Sigmoid colon (tissue), 7 donors: ENCODE measurements around the gene SVOPL. TPM values are rescaled to one million over a fixed set of nuclear protein-coding genes. Genes with fewer than 3 reads are reported as not detected.

Source experiments
- DNase-seq: peaks from one replicate; pipeline ENCODE4 v3.0.0-alpha.2; 2019
- H3K27ac ChIP-seq, 4 donors: fragments of 200-600 bp; sonication (generic); one replicate each; pipeline ENCODE4 v1.5.1; 2016 to 2019; ENCODE audit warnings: mild to moderate bottlenecking in 1 of 4
- H3K27me3 ChIP-seq, 3 donors: fragments of 200-600 bp; sonication (generic); one replicate each; pipeline ENCODE4 v1.5.1; 2019; ENCODE audit warnings: mild to moderate bottlenecking in 1 of 3
- H3K36me3 ChIP-seq, 4 donors: fragments of 200-600 bp; sonication (generic); one replicate each; pipeline ENCODE4 v1.5.1; 2016 to 2019
- H3K4me1 ChIP-seq, 4 donors: fragments of 200-600 bp; sonication (generic); one replicate each; pipeline ENCODE4 v1.5.1; 2017 to 2019
- H3K4me3 ChIP-seq, 4 donors: fragments of 200-600 bp; sonication (generic); one replicate each; pipeline ENCODE4 v1.5.1; 2017 to 2019; ENCODE audit warnings: mild to moderate bottlenecking in 2 of 4, moderate library complexity in 1 of 4
- H3K9me3 ChIP-seq, 4 donors: fragments of 200-600 bp in 3 of 4; sonication (generic) in 3 of 4; one replicate each; pipeline versions ENCODE4 v1.5.1 to v1.6.1; 2013 to 2019
- CTCF ChIP-seq, 4 experiments: fragments of 450-650 bp in 3 of 4; fragments of 200-600 bp in 1 of 4; IDR thresholded peaks; one replicate each; pipeline ENCODE4 v1.5.1; 2016 to 2019; ENCODE audit warnings: antibody characterized with exemption in 4 of 4, mild to moderate bottlenecking in 3 of 4, moderate library complexity in 2 of 4
- EP300 ChIP-seq, 4 donors: sonication (generic); formaldehyde crosslinking; IDR thresholded peaks; one replicate each; pipeline ENCODE4 v1.6.1; 2017; ENCODE audit warnings: antibody characterized with exemption in 4 of 4
- POLR2A ChIP-seq, 2 donors: fragments of 450-650 bp; IDR thresholded peaks; one replicate each; pipeline ENCODE4 v1.6.1; 2016; ENCODE audit warnings: antibody characterized with exemption in 2 of 2, mild to moderate bottlenecking in 2 of 2, moderate library complexity in 2 of 2
- POLR2AphosphoS5 ChIP-seq, 4 donors: sonication (generic); formaldehyde crosslinking; IDR thresholded peaks; one replicate each; pipeline ENCODE4 v1.6.1; 2017; ENCODE audit warnings: antibody characterized with exemption in 4 of 4
- WGBS, 2 donors: extraction: QIAGEN DNeasy Blood & Tissue Kit; methylation state at CpG; one replicate each; pipeline ENCODE4 v1.1.7; 2013; 5-methylcytosine and 5-hydroxymethylcytosine counted together
- intact Hi-C: fragments of 100-400 bp; cut with DNase I; formaldehyde crosslinking; loops from one replicate; pipeline ENCODE4 v1.15.1; 2023
- polyA plus RNA-seq, 3 donors: library from polyadenylated mRNA; stranded (reverse); fragments of 200-250 nt; gene quantifications; one replicate each; pipeline ENCODE4 v1.2.3, GENCODE V29; 2013
- total RNA-seq, 4 donors: library from RNA; depleted of rRNA; stranded (reverse); fragments of >200 nt; gene quantifications; one replicate each; pipeline ENCODE4 v1.1.0, GENCODE V29; 2016
- donor health status: healthy with polysubstance abuse.
- donor health status: Bipolar disorder and iron deficiency.
- donor health status: healthy.

The SVOPL gene
- total and polyA plus RNA-seq, 7 donors: 1.8 to 2.3 TPM; not detected in 5

- no peak overlapping the region for H3K27ac ChIP-seq
Measured at GRCh38 chr7:138618506-138618905, 82.7 kb downstream of the SVOPL start.

GRCh38 chr7:138616085-138616484 is 85.1 kb downstream of the SVOPL start:
- no peaks in the 10 kb centered on the region for H3K4me1 ChIP-seq
- no peak overlapping the region for H3K4me3 ChIP-seq
- WGBS, 2 donors: 95 to 96% methylated on average over 6 of the region's 6 CpGs
- H3K27ac ChIP-seq: no peak overlapping the region
- no peaks in the 10 kb centered on the region for H3K9me3 ChIP-seq
- H3K36me3 ChIP-seq: no peaks in the 10 kb centered on the region
- no peaks in the 10 kb centered on the region for H3K27me3 ChIP-seq
- intact Hi-C loops: no loop called here
- no peak for DNase-seq
- no peak for TF ChIP-seq EP300 (IDR thresholded peaks at IDR 0.05)
- TF ChIP-seq POLR2A (IDR thresholded peaks at IDR 0.05): no peak
- TF ChIP-seq POLR2AphosphoS5 (IDR thresholded peaks at IDR 0.05): no peak
- TF ChIP-seq CTCF (IDR thresholded peaks at IDR 0.05): no peak

More at GRCh38 chr7:138618506-138618905, 82.7 kb downstream of the SVOPL start:
- WGBS, 2 donors: 94 to 96% methylated on average over 10 of the region's 10 CpGs
- no peaks in the 10 kb centered on the region for H3K27me3 ChIP-seq
- H3K9me3 ChIP-seq: no peaks in the 10 kb centered on the region
- H3K36me3 ChIP-seq: no peaks in the 10 kb centered on the region
- no peak overlapping the region for H3K4me3 ChIP-seq
- no peak for TF ChIP-seq POLR2A (IDR thresholded peaks at IDR 0.05)
- TF ChIP-seq POLR2AphosphoS5 (IDR thresholded peaks at IDR 0.05): no peak
- TF ChIP-seq EP300 (IDR thresholded peaks at IDR 0.05): no peak
- TF ChIP-seq CTCF (IDR thresholded peaks at IDR 0.05): no peak
- H3K4me1 ChIP-seq: no peaks in the 10 kb centered on the region
- intact Hi-C loops: no loop called here
- no peak for DNase-seq

GRCh38 chr7:138613630-138614029 is 87.5 kb downstream of the SVOPL start:
- DNase-seq: no peak
- Histone ChIP-seq H3K27me3 (no peaks in the 10 kb centered on the region), H3K4me1 (no peaks in the 10 kb centered on the region), H3K36me3 (no peaks in the 10 kb centered on the region), H3K27ac (no peak overlapping the region), H3K4me3 (no peak overlapping the region), H3K9me3 (no peaks in the 10 kb centered on the region)
- no peak for TF ChIP-seq POLR2A (IDR thresholded peaks at IDR 0.05)
- no peak for TF ChIP-seq POLR2AphosphoS5 (IDR thresholded peaks at IDR 0.05)
- no peak for TF ChIP-seq EP300 (IDR thresholded peaks at IDR 0.05)
- WGBS, 2 donors: 97% methylated on average over 2 of the region's 2 CpGs
- intact Hi-C loops: no loop called here

GRCh38 chr7:138610671-138611170 is 90.4 kb downstream of the SVOPL start:
- 88 to 91% methylated on average over 7 of the region's 7 CpGs for WGBS, 2 donors

GRCh38 chr7:138608275-138608674 is 92.9 kb downstream of the SVOPL start:
- H3K27me3 ChIP-seq: no peaks in the 10 kb centered on the region
- no peaks in the 10 kb centered on the region for H3K4me1 ChIP-seq
- WGBS, 2 donors: 50 to 81% methylated on average over 12 of the region's 12 CpGs
- no peak overlapping the region for H3K4me3 ChIP-seq
- H3K9me3 ChIP-seq: no peaks in the 10 kb centered on the region
- no peak for DNase-seq
- TF ChIP-seq EP300 (IDR thresholded peaks at IDR 0.05): no peak
- no peak for TF ChIP-seq POLR2A (IDR thresholded peaks at IDR 0.05)
- TF ChIP-seq POLR2AphosphoS5 (IDR thresholded peaks at IDR 0.05): no peak
- TF ChIP-seq CTCF (IDR thresholded peaks at IDR 0.05): no peak
- no peak overlapping the region for H3K27ac ChIP-seq
- intact Hi-C loops: no loop called here
- H3K36me3 ChIP-seq: no peaks in the 10 kb centered on the region

More at GRCh38 chr7:138610671-138611170, 90.4 kb downstream of the SVOPL start:
- DNase-seq: no peak
- Histone ChIP-seq H3K9me3 (no peaks in the 10 kb centered on the region), H3K4me3 (no peak overlapping the region), H3K27me3 (no peaks in the 10 kb centered on the region), H3K27ac (no peak overlapping the region), H3K36me3 (no peaks in the 10 kb centered on the region), H3K4me1 (no peaks in the 10 kb centered on the region)
- intact Hi-C loops: no loop called here
- TF ChIP-seq POLR2A (IDR thresholded peaks at IDR 0.05): no peak
- no peak for TF ChIP-seq CTCF (IDR thresholded peaks at IDR 0.05)
- no peak for TF ChIP-seq POLR2AphosphoS5 (IDR thresholded peaks at IDR 0.05)
- no peak for TF ChIP-seq EP300 (IDR thresholded peaks at IDR 0.05)
